RWPE1 (cell line): ENCODE results near the gene PLEKHH1.
"Not testable (repeated sequence)": the region's sequence is repeated elsewhere in the genome, so short reads cannot be mapped to it uniquely, and the experiment has no call there.

Experiments used
- CTCF ChIA-PET: fragments of 350-600 bp; sonication (Branson Sonifier 250); formaldehyde crosslinking; extraction: SDS; loops from one replicate; lab custom pipeline; 2021; lab: Yijun Ruan, JAX
- POLR2A ChIA-PET: fragments of 400-600 bp; formaldehyde crosslinking; extraction: SDS; loops from one replicate; lab custom pipeline; 2020; ENCODE audit warnings: antibody characterized with exemption; ENCODE audit not compliant: low non-redundant PET; lab: Yijun Ruan, JAX
- DNase-seq: peaks from one replicate; pipeline ENCODE4 v3.0.0; 2012; ENCODE audit warnings: low spot score
- H3K27ac ChIP-seq: fragments of 450-650 bp; 2 replicates; pipeline ENCODE4 v1.5.1; 2017
- CTCF ChIP-seq: fragments of 450-650 bp; conservative IDR thresholded peaks from 2 replicates; pipeline ENCODE4 v1.5.1; 2017; ENCODE audit warnings: low read depth, mild to moderate bottlenecking

Gene PLEKHH1

GRCh38 chr14:67584978-67585377 lies 51.9 kb downstream of the PLEKHH1 start:
- ChIA-PET CTCF (interaction anchor here (0.8 to 5.9 kb wide), 6 partner anchors 14 to 154 kb away, joined by 3 to 37 read pairs (median 4); partner anchors contain the start of genes PIGH and RDH11), POLR2A (no interaction called here)
- H3K27ac ChIP-seq = no peak overlapping the region
- TF ChIP-seq CTCF = no peak
- DNase-seq = no peak

GRCh38 chr14:67586369-67586768 lies 53.3 kb downstream of the PLEKHH1 start:
- CTCF ChIA-PET = interaction anchor here (0.5 to 5.9 kb wide), 2 partner anchors 118 to 160 kb away, joined by 6 to 37 read pairs; no protein-coding TSS in a partner anchor
- H3K27ac ChIP-seq = no peak overlapping the region
- POLR2A ChIA-PET = no interaction called here

GRCh38 chr14:67589204-67589770 lies 56.2 kb downstream of the PLEKHH1 start:
- ChIA-PET POLR2A (no interaction called here), CTCF (interaction anchor here (0.6 to 1.2 kb wide), 5 partner anchors 11 to 162 kb away, joined by 3 to 5 read pairs (median 3); partner anchors contain the start of gene PIGH)
- no peak overlapping the region for H3K27ac ChIP-seq
- no peak for TF ChIP-seq CTCF
- no peak for DNase-seq

More at GRCh38 chr14:67586369-67586768, 53.3 kb downstream of the PLEKHH1 start:
- no peak for TF ChIP-seq CTCF
- no peak for DNase-seq

- DNase-seq, CTCF ChIA-PET, POLR2A ChIA-PET, H3K27ac ChIP-seq: not testable (repeated sequence)
Measured at GRCh38 chr14:67593650-67594049, 60.6 kb downstream of the PLEKHH1 start.

- ChIA-PET POLR2A (no interaction called here), CTCF (no interaction called here)
- TF ChIP-seq CTCF = no peak
- no peak for DNase-seq
- H3K27ac ChIP-seq = no peak overlapping the region
Measured at GRCh38 chr14:67595392-67595791, 62.3 kb downstream of the PLEKHH1 start.

- H3K27ac ChIP-seq = peak within 1 kb of the TSS; percentile 79
- POLR2A ChIA-PET = interaction anchor here (1.0 kb wide), 2 partner anchors 10 to 20 kb away, joined by 3 read pairs; partner anchors contain the start of gene ARG2
Measured at GRCh38 chr14:67599698-67600561, 66.8 kb downstream of the PLEKHH1 start, which contains the start of gene PIGH. PIGH (minus strand) TSS chr14:67600268; CDS start chr14:67600203, 65 bp downstream.

GRCh38 chr14:67600562-67600974 lies 67.5 kb downstream of the PLEKHH1 start:
- POLR2A ChIA-PET = interaction anchor here (1.0 kb wide), 2 partner anchors 10 to 19 kb away, joined by 3 read pairs; partner anchors contain the start of gene ARG2
- not testable (repeated sequence) for DNase-seq
- H3K27ac ChIP-seq = peak overlapping the region; percentile 79
- CTCF ChIA-PET = interaction anchor here (0.8 to 1.8 kb wide), 8 partner anchors 10 to 104 kb away, joined by 3 to 14 read pairs (median 3); partner anchors contain the start of genes RDH11 and RDH12

More at GRCh38 chr14:67599698-67600561, 66.8 kb downstream of the PLEKHH1 start, which contains the start of gene PIGH:
- peak; percentile 65 for TF ChIP-seq CTCF
- CTCF ChIA-PET = interaction anchor here (0.6 to 1.8 kb wide), 13 partner anchors 10 to 168 kb away, joined by 3 to 14 read pairs (median 3); partner anchors contain the start of genes RDH11 and RDH12
- DNase-seq = peak; percentile 86
